Measurements from ENCODE around the gene LMO7.

Gene LMO7

DNA sequence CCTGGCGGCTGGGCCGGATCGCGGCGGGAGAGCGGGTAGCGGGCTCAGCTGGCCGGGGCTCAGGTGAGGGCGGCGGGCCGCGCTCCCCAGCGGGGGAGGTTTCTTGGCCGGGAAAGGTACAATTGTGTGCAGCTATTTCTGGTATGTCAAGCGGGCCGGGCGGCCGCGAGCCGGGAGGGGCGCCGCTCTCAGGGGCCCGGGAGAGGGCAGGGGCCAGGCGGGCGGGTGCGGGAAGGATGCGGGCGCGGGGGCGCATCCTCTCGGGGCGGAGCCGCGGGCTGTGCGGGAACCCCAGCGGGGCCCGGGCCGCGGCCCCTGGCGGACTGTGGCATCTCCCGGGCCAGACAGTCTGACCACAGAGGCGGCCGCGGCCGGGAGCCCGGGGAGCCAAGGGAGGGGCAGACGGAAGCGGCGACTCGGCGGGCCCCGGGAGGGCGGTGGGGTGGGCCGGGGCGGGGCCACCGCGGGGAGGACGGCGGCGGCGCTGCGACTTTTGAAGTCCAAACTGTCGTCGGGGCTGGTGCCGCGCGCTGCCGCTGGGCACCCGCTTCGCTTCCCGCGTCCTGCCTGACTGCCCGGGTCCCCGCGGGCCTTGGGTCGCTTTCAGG lies at the start of gene LMO7:
Gene LMO7, plus strand, starts transcription at position 503 of the 608 bp plus-strand sequence. CDS start 328 bp downstream, outside the sequence.
- peak in 1 of 2 experiments; percentile 10 for DNase-seq

DNA sequence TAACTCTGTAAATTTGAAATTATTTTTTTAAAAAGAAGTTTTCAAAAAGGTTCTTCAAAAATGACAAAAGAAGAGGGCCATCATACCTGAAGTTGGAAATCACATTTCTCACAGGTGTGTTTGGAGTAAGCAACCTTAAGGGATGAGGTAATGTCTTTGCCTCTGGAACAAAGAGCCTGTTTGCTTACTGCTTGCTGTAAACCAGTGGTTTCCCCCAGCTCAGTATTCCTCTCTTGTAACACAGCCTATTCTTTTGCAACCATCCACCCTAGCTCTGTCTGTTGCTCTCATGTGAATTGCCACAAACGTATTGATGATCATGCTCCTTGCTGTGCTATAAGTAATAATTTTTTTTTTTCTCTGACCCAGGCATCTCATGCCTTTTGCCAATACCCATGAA lies 48.5 kb upstream of the LMO7 start:
- DNase-seq: no peak

DNA sequence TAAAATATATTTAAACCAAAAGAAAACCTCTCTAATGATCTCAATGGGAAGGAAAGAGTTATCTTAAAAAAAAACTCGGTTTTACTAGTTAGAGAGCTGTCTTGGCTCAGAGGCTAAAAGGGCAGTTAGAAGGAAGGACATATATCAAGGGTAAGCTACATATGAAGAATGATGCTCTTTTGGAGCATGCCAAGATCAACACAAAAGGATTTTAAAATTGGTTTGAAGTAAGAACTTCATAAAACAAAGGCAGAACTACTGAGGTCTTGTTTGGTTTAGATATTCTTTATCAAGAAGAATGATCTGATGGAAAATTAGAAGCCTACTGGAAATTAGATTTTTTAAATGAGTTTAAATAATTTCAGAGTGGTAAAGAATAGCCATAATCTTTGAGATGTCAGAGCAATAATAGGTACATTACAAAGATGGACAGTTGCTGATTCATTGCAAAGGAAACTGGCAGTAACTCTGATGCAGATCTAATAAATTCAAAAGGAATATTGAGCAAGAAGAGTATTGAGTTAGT lies 39.4 kb upstream of the LMO7 start:
- DNase-seq: no peak

DNA sequence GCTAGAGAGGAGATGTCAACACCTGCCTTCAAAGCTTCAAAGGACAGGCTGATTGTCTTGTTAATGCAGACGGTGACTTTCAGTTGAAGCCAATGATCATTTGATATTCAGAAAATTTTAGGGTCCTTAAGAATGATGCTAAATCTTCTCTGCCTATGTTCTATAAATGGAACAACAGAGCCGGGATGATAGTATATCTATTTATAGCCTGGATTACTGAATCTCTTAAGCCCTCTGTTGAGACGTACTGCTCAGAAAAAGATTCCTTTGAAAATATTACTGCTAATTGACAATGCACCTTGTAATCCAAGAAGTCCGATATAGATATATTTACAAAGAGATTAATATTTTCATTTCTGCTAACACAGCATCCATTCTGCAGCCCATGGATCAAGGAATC lies 35.8 kb upstream of the LMO7 start:
- no peak for DNase-seq

DNA sequence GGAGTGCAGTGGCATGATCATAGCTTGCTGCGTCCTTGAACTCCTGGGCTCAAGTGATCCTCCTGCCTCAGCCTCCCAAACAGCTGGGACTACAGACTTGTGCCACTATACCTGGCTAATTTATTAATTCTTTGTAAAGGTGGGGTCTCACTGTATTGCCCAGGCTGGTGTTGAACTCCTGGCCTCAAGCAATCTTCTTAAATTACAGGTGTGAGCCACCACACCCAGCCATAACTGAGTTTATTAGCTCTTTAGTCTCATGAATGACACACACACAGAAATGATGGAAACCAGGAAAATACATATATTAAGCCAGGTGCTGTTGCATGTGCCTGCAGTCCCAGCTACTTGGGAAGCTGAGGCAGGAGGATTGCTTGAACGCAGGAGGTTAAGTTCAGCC lies 33.1 kb upstream of the LMO7 start:
- no peak for DNase-seq

DNA sequence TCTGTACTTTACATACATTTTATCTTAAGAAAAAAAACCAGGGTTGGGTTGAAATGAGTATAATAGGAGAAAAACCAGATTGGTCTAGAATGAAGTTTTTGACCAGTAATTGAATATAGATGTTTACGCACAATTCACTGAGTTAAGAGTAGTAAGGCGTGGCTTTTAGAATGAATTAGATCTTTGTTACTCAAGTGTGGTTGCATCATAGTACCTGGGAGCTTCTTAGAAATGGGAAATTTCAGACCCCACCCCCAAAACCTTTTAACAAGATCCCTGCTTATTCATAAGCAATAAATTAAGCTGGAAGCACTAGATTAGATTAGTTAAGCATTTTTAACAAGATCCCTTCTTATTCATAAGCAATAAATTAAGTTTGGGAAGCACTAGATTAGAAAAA lies 28.7 kb upstream of the LMO7 start:
- no peak for DNase-seq

DNA sequence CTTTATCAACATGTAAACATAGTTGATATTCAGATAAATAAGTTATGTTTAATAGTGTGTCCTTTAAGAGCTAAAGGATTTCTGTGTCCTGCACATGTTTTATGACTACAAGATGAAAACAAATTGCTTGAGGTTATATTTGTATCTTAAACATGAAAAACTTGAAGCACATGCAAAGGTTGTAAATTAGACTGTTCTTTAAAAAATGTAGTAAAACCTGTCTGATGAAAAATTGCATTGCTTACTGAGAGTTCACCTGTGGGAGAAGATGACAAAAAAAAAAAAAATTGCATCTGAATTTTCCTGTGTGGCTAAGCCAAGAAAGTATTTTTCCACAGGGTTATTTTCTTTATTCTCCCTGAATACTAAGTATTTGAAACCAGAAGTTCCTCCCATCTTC lies 25.7 kb upstream of the LMO7 start:
- no peak for DNase-seq

DNA sequence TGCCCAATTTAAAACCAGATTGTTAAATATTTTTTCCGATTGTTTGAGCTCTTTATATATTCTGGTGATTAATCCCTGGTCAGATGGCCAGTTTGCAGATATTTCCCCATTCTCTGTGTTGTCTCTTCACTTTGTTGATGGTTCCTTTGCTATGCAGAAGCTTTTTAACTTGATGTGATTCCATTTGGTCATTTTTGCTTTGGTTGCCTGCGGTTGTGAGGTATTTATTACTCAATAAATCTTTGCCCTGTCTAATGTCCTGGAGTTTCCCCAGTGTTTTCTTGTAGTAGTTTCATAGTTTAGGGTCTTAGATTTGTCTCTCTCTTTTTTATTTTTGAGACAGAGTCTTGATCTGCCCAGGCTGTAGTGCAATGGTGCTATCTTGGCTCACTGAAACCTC lies 23.8 kb upstream of the LMO7 start:
- DNase-seq: no peak

DNA sequence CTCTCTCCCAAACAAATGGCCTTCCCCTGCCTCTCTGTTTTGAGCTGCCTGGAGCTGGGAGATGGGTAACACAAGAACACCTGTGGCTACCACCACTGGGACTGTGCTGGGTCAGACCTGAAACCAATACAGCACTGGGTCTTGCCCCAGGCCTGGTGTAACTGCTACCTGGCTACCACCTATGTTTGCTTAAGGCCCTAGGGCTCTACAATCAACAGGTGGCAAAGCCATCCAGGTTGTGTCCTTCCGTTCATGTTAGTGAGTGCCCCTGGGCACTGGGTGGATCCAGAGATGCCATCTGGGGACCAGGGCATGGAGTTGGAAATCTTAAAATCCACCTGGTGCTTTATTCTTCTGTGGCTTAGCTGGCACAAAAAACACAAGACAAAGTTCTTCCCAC lies 18.9 kb upstream of the LMO7 start:
- no peak for DNase-seq

DNA sequence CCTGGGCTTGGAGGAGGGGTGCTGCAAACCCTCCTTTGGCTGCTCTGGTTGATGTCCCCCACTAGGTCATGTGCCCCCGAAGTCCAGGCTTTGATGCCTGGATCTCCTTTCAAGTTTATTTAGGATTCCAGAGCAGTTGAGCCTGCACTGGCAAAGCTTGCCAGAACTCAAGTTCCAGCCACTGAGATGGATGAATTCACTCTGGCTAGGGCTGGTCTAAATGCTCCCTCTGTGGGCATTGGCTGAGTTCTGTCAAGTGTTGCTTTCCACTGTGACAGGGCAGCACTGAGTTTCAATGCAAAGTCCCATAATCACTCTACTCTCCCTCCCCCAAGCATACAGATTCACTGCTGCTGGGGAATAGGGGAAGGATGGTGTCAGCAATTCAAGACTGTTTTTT lies 17.8 kb upstream of the LMO7 start:
- no peak for DNase-seq

DNA sequence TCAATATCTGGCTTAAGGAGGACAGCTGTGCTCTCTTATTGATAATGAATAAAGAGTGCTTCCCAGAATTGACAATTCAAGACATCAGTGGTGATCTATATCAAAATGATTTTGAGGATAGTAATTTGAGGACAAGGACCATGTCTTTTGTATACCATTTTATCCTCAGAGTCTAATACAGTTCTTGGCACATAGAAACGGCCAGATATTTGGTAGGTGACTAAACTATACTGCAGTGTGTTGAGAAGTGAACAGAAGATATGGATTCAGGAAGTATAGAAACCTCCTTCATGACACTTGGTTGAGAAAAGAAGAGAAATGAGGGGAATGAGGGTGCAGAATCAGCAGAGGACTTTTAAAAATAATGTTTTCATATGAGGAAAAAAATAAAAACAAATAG lies 16.1 kb upstream of the LMO7 start:
- DNase-seq: no peak

DNA sequence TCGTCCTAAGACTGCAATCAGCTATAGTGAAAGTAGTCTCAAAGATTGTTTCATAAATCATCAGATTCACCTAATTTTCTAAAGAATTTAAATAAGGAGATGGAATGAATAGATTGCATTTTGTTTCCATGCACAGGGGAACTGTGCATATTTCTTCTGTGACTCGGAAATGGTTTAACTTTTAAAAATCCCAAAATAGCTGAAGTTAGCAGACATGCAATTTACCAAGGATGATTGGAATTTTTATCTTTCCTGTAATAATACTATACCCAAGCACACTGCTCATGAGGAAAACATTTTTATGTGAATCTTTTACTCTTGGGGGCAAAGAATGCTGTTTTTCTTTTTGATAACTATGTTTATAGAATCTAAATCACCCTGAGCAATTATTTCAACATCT lies 15.0 kb upstream of the LMO7 start:
- no peak for DNase-seq

DNA sequence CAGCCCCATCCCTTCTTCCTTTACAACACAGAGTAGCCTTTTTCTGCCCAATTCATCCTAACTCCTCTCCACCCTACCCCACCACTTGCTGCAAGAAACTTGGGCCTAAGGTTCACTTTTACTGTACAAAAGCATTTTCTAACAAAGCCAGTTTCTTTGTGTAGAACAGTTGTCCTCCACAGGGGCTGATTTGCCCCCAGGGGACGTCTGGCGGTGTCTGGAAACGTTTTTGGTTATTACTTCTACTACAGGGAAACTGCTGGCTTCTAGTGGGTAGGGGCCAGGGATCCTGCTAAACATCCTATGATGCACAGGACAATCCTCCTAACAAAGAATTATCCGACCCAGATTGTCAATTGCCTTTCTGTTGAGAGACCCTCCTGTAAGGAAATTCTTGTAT lies 7.3 kb upstream of the LMO7 start:
- no peak for DNase-seq

DNA sequence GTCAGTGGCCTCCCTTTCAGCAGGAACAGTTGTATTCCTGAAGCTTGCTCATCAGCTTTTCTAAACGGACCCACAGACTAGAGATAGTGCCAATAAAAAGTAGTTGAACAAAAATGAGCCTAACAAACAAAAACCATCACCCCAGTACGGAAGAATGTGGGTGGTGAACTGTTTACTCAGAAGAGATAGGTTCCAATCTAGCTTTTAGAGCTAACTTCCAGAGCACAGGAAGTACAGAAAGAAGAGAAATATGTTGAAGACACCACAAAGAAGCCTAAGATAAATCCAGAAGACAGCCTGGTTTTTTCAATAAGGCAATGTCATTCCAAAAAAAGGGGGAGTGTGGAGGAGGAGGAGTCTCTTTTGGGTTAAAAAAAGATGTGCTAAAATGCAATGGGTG lies 2.8 kb upstream of the LMO7 start:
- no peak for DNase-seq

DNA sequence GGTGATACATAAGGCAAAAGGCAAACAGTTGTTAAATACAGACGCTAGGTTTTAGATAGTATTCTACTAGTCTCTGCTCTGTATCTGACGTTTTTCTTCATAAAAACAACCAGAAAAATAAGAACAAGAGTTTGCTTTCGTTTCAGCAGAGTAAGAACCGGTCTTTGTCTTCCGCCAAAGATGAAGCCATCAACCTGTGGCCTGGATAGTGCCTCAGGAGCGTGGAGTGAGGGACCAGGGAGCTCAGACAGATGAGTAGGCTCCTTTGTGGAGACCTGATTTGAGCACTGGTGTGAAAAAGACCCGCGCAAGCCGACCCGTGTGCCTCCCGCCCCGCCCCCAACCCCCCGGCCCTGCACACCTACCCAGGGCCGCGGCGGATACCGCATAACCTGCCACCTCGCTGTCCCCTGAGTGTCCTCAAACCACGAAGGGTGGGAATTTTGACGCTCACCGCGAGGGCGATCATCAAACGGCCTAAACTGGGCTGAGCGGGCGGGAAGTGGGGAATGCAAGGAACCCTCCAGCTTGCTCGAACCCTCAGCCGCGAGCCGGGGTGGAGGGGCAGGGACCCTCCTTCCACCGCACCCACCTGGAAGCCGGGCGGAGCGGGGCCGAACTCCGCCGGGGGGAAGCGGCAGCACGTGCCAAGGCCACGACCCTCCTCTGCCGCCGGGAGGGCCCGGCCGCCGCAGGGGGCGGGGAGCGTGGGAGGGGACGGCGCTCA lies 866 bp upstream of the LMO7 start:
- DNase-seq: no peak

DNA sequence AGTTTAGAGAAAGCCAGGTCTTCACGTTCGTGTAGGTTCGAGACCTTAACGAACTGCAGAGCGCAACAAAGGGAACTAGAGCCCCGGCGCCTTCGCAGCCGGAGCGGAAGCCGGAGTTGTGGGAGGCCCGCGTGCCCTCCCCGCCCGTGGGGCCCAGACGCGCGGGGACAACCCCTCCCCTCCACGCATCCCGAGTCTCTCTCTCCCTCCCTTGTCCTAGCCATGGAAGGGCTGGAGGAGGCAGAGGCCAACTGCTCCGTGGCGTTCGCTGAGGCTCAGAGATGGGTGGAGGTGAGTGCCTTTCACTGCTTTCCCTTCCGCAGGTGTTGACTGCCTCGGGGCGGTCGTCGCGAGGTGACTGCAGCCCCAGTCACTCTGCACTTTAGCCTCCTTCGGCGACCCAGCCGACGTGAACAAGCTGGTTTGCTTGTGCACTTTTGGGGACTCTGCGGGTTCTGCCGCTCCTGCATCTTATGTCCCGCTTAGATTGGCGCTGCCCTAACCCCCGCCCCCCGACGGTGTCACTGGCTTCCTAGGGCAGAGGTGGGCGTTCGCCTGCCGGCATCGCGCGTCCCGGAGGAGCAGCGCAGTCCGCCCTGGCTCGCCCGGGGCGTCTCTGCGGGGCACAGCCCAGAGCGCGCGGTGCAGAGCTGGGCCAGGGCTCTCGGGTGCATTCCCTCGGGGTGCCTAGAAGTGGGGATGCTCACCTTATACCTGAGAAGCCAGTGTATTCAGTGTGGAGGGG lies 478 bp downstream of the LMO7 start:
- peak in 1 of 2 experiments; percentile 15 for DNase-seq

DNA sequence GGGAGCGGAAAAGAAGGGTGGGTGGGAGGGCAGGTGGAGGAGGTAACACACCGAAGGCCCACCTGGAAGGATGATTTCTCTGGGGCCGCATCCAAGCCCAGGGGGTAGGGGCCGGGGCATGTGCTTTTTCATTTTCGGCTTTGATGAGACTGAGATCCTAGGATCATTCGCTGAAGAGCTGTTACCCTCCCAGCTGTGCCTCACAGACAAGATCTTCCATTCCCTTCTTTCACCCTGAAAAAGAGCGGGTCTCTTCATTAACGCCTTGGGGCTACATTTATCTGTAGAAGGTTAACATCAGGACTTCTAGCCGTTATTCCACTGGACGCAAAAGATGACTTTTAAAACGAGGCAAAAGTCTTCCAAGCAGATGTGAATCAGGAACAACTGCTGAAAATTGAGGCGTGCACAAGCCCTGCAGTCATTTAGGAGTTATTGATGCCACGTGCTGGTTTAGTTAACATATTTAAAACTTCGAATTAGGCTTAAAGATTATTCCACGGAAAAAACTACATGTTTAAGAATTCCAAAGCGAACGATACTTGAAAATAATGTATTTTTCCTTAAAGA lies 1.1 kb downstream of the LMO7 start:
- no peak for DNase-seq

DNA sequence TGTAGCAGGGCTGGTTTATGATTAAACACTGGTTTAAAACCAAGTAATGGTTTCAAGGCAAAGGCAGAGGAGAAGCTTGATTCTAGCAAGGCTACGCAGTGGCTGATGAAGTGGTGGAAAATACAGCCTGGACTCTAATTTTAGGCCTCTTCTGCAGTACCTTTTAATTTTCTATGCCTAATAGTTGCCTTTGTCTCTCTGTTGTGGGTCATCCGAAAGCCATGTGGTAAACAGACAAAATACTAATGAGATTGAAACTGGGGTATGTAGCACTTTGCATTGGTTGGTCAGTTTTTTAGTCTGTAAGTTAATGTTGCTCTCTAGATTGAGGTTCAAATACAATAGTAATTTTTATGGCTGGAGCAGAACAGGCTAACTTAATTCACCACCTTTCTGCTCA lies 3.3 kb downstream of the LMO7 start:
- DNase-seq: no peak

DNA sequence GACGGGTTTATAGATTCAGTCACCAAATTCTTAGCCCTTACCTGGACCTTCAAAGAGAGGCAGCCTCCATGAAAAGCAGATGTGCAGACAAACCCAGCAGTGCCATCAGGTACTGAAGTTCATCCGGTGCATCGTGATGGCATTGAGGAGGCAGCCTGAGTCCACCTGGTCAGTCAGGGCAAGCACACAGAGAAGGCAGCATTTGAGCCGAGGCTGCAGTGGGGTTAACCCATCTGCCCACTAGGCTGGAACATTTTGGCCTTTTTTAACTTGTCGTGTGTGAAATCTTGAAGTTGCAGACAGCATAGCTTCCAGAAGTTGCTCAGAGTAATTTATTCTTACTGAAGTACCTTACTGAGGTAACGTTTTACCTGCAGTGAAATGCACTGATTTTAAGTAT lies 4.9 kb downstream of the LMO7 start:
- no peak for DNase-seq

DNA sequence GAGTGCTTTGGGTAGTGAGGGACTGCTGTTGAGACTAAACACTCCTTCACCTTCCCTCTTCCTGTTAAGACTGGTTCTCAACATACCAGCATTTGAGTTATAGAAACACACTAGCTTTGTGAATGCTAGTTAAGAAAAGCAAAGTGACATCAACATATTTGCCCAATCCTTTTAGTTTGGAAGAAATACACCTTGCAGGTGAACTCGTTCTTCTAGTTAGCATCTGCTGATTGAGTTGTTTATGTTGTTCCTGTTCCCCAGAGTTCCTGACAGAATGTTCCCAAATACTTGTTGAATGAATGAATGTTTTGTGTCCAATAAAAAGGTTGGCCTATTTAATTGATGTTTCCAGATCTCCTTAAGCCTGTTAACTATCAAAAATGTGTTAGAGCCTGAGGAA lies 7.1 kb downstream of the LMO7 start:
- DNase-seq: no peak

DNA sequence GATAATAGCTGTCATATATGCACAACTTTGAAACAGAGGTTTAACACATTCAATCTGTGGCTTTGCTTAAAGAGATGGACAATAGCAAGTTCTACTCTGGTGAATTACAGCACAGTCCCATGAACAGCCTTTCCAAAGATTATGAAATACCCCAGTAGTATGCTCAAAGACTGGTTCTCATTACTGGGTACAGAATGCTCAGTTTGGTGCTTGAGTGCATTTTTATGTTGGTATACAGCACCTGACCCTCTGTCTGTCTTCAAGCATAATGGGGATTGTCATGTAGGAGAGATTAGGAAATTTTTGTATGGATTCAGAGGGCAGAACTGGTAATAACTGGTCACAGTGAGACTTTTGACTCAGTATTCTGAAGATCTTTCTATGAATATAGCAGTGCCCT lies 7.6 kb downstream of the LMO7 start:
- DNase-seq: no peak

DNA sequence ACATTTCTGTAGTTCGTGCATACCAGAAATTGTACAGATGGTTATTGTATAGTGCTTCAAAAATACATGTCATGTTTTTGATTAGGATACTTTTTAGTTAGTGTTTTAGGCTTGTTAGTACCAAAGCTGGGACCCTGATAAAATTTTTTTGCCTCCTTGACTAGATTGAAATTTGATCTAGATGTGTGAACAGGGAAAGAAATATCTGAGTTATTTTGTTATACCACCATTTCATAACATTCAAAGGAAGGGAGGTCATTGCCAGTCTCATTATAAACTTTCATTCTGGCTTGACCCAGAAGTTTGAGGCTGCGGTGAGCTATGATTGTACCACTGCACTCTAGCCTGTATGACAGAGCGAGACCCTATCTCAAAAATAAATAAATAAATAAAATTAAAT lies 9.0 kb downstream of the LMO7 start:
- DNase-seq: no peak

DNA sequence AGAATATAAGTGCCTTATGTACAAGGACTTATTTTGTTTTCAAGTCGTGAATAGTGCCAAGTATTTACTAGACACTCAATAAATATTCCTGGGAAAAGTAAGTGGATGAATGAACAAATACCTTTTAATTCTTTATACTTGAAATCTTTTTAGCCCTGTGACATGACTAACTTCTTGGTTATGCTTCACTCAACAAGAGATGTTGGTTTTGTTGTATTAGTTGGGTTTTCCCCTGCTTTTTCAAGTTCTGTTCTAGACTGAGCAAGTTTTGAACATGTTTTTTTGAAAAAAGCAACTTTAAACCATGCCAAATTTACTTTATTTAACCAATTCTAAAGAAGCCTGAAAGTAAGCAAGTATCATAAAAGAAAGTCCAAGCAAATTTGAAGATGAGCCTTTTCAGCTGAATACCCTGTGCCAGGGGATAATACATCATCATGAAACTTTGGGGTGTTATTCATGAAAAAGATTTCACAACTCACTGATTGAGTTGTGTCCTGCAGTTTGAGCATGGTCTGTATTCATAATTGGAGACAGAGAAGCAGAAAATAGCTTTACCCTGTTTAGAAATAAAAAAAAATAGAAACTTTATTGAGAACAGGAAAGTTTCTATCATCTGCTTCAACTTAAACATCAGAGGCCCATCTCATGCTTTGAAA lies 11.1 kb downstream of the LMO7 start:
- DNase-seq: no peak

All from NCI-H524 (cell line).